Esophagus muscularis mucosa (tissue), 4 donors: ENCODE measurements around the gene GNRHR. TPM values are rescaled to one million over a fixed set of nuclear protein-coding genes. Genes with fewer than 3 reads are reported as not detected.
"Not testable (repeated sequence)": the region's sequence is repeated elsewhere in the genome, so short reads cannot be mapped to it uniquely, and the experiment has no call there.

Source experiments
- DNase-seq: peaks from one replicate; pipeline ENCODE4 v3.0.0-alpha.2; 2017; ENCODE audit errors: extremely low spot score
- H3K27ac ChIP-seq, 4 donors: fragments of 200-600 bp; sonication (generic); replicated peaks in 1 of 4; 1 replicate in 3 of 4; 2 replicates in 1 of 4; pipeline ENCODE4 v1.5.1; 2016 to 2019; ENCODE audit warnings: mild to moderate bottlenecking in 1 of 4
- H3K27me3 ChIP-seq, 4 donors: fragments of 200-600 bp; sonication (generic); one replicate each; pipeline versions ENCODE4 v1.5.1 to v1.6.0; 2016 to 2019
- H3K36me3 ChIP-seq, 4 donors: fragments of 200-600 bp; sonication (generic); one replicate each; pipeline ENCODE4 v1.5.1; 2016 to 2019
- H3K4me1 ChIP-seq, 4 donors: fragments of 200-600 bp; sonication (generic); one replicate each; pipeline ENCODE4 v1.5.1; 2016 to 2019
- H3K4me3 ChIP-seq, 4 donors: fragments of 200-600 bp; sonication (generic); 1 replicate in 2 of 4; 2 replicates in 2 of 4; pipeline ENCODE4 v1.5.1; 2016 to 2019; ENCODE audit warnings: mild to moderate bottlenecking in 4 of 4, moderate library complexity in 1 of 4
- H3K9me3 ChIP-seq, 4 donors: fragments of 200-600 bp; sonication (generic); 1 replicate in 3 of 4; 2 replicates in 1 of 4; pipeline ENCODE4 v1.5.1; 2016 to 2019
- EP300 ChIP-seq: sonication (generic); formaldehyde crosslinking; IDR thresholded peaks from one replicate; pipeline ENCODE4 v1.6.1; 2017; ENCODE audit warnings: antibody characterized with exemption
- POLR2A ChIP-seq: fragments of 450-650 bp; IDR thresholded peaks from one replicate; pipeline ENCODE4 v1.6.1; 2017; ENCODE audit warnings: antibody characterized with exemption, moderate library complexity, mild to moderate bottlenecking, low read depth
- POLR2AphosphoS5 ChIP-seq, 2 donors: sonication (generic); formaldehyde crosslinking; IDR thresholded peaks; one replicate each; pipeline ENCODE4 v1.6.1; 2017; ENCODE audit warnings: antibody characterized with exemption in 2 of 2
- WGBS: methylation state at CpG from one replicate; pipeline ENCODE4 v1.1.5; 2018; 5-methylcytosine and 5-hydroxymethylcytosine counted together
- intact Hi-C: fragments of 100-400 bp; cut with DNase I; formaldehyde crosslinking; loops from one replicate; pipeline ENCODE4 v1.15.1; 2023
- total RNA-seq, 4 donors: library from RNA; depleted of rRNA; stranded (reverse); fragments of >200 nt; gene quantifications; one replicate each; pipeline versions ENCODE4 v1.1.0 to v1.2.1, GENCODE V29; 2016
- TF ChIP-seq, protein P1 (sequence below), 3 experiments: fragments of 200-600 bp in 2 of 3; fragments of 450-650 bp in 1 of 3; sonication (generic) in 2 of 3; IDR thresholded peaks; one replicate each; pipeline ENCODE4 v1.5.1; 2017 to 2019; ENCODE audit warnings: antibody characterized with exemption in 3 of 3, mild to moderate bottlenecking in 2 of 3, moderate library complexity in 1 of 3

The GNRHR gene
- total RNA-seq, 4 donors from 2014 or later = 0.11 TPM; not detected in 3

DNA sequence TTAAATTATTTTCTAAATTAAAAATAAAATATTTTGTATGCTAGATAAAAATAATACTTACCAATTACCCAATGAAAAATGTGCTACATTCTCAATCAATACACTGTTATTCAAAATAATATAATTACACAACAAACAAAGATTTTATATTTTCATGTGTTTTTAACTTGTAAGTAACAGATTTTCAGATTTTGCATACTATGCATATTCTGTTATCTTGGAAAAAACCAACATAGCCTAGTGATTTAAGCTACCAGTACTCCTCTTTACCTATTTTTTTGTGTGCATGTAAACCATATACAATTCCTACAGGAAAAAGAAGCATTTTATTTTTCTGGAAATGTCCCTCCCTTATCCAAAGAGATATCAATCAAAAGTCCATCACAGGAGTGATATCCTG is 10.0 kb upstream of the GNRHR start:
- no peaks in the 10 kb centered on the region for H3K9me3 ChIP-seq
- intact Hi-C loops = no loop called here
- no peaks in the 10 kb centered on the region for H3K27me3 ChIP-seq
- no peak overlapping the region for H3K27ac ChIP-seq
- DNase-seq = no peak
- TF ChIP-seq, protein P1, sequence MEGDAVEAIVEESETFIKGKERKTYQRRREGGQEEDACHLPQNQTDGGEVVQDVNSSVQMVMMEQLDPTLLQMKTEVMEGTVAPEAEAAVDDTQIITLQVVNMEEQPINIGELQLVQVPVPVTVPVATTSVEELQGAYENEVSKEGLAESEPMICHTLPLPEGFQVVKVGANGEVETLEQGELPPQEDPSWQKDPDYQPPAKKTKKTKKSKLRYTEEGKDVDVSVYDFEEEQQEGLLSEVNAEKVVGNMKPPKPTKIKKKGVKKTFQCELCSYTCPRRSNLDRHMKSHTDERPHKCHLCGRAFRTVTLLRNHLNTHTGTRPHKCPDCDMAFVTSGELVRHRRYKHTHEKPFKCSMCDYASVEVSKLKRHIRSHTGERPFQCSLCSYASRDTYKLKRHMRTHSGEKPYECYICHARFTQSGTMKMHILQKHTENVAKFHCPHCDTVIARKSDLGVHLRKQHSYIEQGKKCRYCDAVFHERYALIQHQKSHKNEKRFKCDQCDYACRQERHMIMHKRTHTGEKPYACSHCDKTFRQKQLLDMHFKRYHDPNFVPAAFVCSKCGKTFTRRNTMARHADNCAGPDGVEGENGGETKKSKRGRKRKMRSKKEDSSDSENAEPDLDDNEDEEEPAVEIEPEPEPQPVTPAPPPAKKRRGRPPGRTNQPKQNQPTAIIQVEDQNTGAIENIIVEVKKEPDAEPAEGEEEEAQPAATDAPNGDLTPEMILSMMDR (IDR thresholded peaks at IDR 0.05) = no peak
- TF ChIP-seq POLR2A (no peak), EP300 (no peak), POLR2AphosphoS5 (IDR thresholded peaks at IDR 0.05) (no peak)
- no peaks in the 10 kb centered on the region for H3K36me3 ChIP-seq
- no peak overlapping the region for H3K4me3 ChIP-seq
- no peaks in the 10 kb centered on the region for H3K4me1 ChIP-seq

DNA sequence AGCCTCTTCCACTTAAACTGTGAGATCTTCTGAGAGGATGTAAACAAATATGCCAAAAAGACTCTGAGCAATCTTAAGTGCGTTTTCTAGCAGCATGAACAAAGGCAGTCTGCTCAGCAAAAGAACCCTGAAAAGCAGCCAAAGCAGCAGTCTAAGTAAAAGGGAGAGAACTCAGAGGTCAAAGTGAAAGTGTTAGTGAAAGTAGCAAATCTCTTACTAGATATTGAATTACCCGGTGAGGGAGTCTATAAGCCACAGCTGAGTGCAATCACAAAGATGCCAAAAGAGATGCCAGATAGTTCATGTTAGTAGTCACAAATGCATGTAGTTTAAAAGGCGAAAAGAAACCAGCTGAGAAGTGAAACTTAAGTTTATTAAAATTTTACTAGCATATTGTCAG is 7.9 kb upstream of the GNRHR start:
- WGBS = 36% methylated on average over 3 of the region's 3 CpGs
- DNase-seq = no peak
- no peak overlapping the region for H3K4me3 ChIP-seq
- TF ChIP-seq POLR2AphosphoS5 (IDR thresholded peaks at IDR 0.05) (no peak), POLR2A (no peak), EP300 (no peak)
- TF ChIP-seq, protein P1 (IDR thresholded peaks at IDR 0.05) = no peak
- no peaks in the 10 kb centered on the region for H3K4me1 ChIP-seq
- no peaks in the 10 kb centered on the region for H3K9me3 ChIP-seq
- H3K27ac ChIP-seq = no peak overlapping the region
- no peaks in the 10 kb centered on the region for H3K36me3 ChIP-seq
- no peaks in the 10 kb centered on the region for H3K27me3 ChIP-seq
- intact Hi-C loops = no loop called here

DNA sequence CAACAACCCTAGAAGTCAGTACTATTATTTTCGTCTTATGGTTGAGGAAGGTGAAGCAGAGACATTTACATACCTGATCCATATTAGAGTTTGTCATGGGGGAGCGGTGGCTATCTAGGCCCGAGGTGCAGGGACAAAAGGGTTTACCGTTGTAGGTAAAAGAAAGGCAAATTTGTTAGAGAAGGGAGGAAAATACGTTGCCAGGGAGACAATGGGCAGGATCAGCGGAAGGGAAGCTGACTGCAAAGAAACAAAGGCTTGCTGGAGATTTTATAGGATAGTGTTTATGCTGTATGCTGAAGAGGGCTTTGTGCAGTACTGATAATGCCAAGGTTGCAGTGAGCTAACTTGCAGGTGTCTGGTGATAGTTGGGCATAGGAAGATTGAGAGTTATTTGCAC is 2.8 kb upstream of the GNRHR start:
- H3K27me3 ChIP-seq, DNase-seq, H3K4me1 ChIP-seq, H3K4me3 ChIP-seq, intact Hi-C loops, H3K36me3 ChIP-seq, H3K9me3 ChIP-seq, H3K27ac ChIP-seq: not testable (repeated sequence)
- WGBS = 79% methylated on average over 6 of the region's 6 CpGs

DNA sequence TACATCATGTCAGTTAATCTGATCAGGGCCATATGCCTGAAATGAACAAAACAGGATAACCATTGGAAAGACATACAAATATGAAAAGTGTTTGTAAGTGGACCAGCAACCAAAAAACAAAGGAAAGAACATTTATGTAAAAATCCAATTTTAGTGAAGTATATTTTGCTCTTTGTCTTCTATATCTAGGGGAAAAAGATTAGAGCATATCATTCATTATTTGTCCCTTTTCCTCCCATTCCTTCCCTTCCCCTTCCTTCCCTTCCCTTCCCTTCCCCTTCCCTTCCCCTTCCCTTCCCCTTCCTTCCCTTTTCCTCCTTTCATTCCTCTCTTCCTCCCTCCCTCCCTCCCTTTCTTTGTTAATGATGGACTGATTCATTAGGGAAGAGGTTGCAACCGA is 1.8 kb upstream of the GNRHR start:
- WGBS = 71% methylated on average over 1 of the region's 1 CpG
- intact Hi-C loops = no loop called here
- TF ChIP-seq EP300 (no peak), POLR2A (no peak), POLR2AphosphoS5 (IDR thresholded peaks at IDR 0.05) (no peak)
- TF ChIP-seq, protein P1 (IDR thresholded peaks at IDR 0.05) = no peak
- Histone ChIP-seq H3K9me3 (no peaks in the 10 kb centered on the region), H3K27me3 (no peaks in the 10 kb centered on the region), H3K4me3 (no peak overlapping the region), H3K27ac (no peak overlapping the region), H3K4me1 (no peaks in the 10 kb centered on the region), H3K36me3 (no peaks in the 10 kb centered on the region)
- DNase-seq = no peak

DNA sequence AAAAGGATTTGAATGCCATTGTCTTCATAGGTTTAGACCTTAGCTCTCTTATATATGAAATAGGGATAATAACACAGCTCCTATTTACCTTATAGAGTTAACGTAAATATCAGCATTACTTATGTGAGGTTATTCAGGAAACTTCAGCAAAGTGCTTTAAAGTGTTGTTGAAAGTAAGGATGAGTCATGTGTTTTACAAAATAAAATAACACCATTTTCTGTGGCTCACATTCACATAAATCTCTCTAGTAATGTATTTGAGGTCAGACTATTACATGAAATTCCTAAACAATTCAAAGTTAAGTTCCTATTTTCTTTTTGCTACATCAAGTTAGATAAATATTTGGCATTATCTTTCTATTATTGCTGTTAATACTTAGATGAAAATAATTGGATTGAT is 2.9 kb downstream of the GNRHR start:
- DNase-seq = no peak
- H3K9me3 ChIP-seq = no peaks in the 10 kb centered on the region
- no peak overlapping the region for H3K4me3 ChIP-seq
- no peaks in the 10 kb centered on the region for H3K27me3 ChIP-seq
- H3K36me3 ChIP-seq = no peaks in the 10 kb centered on the region
- H3K4me1 ChIP-seq = no peaks in the 10 kb centered on the region
- intact Hi-C loops = no loop called here
- TF ChIP-seq POLR2AphosphoS5 (IDR thresholded peaks at IDR 0.05) (no peak), EP300 (no peak), POLR2A (no peak)
- TF ChIP-seq, protein P1 (IDR thresholded peaks at IDR 0.05) = no peak
- no peak overlapping the region for H3K27ac ChIP-seq
- 81% methylated on average over 1 of the region's 1 CpG for WGBS
